Inferior parietal cortex (tissue), 1 donor: ENCODE results near the gene TNS4.
"Not testable (repeated sequence)": the region's sequence is repeated elsewhere in the genome, so short reads cannot be mapped to it uniquely, and the experiment has no call there.

ENCODE experiments used
- DNase-seq: peaks from one replicate; pipeline ENCODE4 v3.0.0-alpha.2; 2016; ENCODE audit errors: extremely low spot score

TNS4 gene

DNA sequence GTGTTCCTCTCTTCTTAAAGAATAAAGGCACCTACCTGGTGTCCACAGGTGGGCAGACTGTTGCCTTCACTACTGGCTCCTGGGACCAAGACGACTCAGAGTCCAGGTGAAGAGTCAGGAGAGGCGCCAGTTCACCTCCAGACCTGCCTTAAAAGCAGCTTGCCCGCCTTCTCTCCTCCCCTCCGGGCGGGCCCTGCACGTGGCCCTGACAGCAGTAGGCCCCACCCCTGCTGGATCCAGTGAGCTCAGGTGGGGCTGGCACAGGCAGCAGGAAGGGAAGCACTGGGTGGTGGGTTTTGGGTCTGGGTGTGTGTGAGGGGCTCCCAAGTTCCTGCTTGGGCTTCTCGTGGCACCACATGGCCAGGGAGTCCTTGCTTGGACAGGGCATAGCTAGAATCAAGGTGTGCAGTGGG is at the start of gene TNS4:
Gene TNS4, minus strand, starts transcription at position 125 of the 413 bp plus-strand sequence. CDS start 5,198 bp downstream, outside the sequence.
- DNase-seq = no peak

- no peak for DNase-seq
These were observed 49.2 kb upstream of the TNS4 start for GRCh38 chr17:40550608-40551007.

GRCh38 chr17:40548982-40549685 is 47.7 kb upstream of the TNS4 start:
- no peak for DNase-seq

- no peak for DNase-seq
These were observed 47.1 kb upstream of the TNS4 start for GRCh38 chr17:40548491-40548981.

DNA sequence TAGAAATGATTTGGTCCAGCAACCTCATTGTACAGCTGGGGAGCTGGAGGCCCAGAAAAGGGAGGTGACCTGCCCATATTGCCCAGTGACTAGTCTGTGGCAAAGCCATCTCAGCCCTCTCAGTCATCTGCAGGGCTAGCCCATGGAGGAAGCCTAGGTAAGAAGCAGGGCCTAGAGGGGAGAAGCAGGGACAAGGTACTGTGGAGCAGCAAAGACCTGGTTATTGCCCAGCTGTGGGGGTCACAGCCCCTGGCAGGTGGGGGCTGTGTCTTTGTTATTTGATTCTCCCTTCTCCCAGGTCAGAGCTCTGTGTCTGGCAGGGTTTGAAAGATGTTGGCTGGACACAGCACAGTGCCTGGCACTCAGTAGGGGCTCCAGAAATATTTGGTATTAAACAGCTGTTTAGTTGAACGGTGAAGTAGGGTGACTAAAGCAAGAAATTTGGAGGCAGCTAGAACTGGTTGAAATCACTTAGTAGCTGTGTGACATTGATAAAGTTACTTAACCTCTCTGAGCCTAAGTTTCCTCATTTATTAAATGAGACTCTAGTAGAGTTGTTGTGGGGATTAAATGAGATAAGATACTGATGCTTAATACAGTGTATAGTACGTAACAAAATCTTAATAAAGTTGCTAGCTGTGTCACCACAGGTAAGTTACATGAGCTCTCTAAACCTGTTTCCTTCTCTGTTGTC is 46.5 kb upstream of the TNS4 start:
- no peak for DNase-seq

DNA sequence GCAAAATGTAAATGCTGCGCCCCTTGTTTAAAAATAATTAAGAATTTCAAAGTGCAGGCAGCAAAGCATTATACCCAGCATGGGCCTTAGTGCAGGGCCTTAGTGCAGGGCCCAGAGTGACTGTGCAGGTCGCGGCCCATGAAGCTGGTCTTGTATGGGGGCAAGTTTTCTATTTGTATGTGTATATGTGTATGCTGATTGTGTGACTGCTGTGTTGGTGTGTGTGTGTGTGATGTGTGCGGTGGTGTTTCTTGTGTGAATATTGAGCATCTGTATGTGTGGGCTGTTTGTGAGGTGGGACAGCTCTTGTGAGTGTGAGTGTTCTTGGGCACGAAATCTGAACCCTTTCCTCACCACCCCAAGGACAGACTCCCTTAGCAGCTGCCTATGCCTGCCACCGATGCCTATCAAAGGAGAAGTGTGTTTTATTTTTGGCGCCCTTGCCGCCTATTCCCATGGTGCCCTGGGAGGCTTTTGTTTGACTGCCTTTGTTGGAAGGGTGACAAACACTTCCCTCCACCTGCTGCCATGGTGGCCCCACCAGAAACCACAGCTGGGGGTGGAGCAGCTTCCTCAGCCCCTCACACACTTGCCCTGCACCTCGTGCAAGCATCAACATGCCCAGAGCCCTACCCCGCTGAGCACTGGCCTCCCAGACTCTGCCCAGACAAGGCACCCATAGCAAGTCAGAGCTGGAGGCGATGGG is 45.8 kb upstream of the TNS4 start:
- no peak for DNase-seq

DNA sequence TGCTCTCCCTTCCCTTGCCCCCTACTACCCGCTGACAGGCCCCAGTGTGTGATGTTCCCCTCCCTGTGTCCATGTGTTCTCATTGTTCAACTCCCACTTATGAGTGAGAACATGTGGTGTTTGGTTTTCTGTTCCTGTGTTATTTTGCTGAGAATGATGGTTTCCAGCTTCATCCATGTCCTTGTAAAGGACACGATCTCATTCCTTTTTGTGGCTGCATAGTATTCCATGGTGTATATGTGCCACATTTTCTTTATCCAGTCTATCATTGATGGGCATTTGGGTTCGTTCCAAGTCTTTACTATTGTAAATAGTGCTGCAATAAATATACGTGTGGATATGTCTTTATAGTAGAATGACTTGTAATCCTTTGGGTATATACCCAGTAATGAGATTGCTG is 45.1 kb upstream of the TNS4 start:
- not testable (repeated sequence) for DNase-seq

GRCh38 chr17:40545660-40546059 is 44.2 kb upstream of the TNS4 start:
- no peak for DNase-seq

GRCh38 chr17:40542558-40543411 is 41.4 kb upstream of the TNS4 start:
- no peak for DNase-seq

DNA sequence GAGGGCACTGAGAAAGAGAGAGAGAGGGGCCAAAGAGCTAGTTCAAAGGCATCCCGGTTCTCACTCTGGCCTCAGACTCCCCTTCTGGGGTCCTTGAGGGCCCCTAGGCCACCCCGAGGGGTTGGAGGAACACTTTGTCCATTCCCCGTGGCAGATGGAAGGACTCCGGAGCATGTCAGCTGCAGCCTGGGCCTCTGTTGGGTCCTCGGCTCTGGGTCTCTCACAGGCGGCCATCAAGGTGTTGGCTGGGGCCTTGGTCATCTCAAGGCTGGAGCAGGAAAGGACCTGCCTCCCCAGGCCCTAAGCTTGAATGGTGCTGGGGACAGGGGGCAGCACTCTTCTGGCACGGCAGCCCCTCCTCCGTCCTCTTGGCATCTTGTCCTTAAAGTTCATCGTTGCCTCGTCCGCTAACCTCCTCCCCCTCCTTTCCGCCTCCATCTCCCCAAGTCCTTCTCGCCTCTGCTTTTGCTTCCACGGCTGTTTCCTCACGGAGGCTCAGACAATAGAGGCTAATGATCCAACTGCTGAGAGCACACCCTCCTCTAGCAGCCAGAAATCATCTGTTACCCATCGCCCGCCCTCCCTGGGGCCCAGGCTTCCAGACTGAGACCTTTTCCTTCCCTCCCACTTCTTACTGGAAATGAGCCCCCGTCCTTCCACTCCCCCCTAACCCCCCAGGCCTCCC is 40.6 kb upstream of the TNS4 start:
- no peak for DNase-seq

GRCh38 chr17:40541060-40541872 is 39.8 kb upstream of the TNS4 start:
- no peak for DNase-seq

DNA sequence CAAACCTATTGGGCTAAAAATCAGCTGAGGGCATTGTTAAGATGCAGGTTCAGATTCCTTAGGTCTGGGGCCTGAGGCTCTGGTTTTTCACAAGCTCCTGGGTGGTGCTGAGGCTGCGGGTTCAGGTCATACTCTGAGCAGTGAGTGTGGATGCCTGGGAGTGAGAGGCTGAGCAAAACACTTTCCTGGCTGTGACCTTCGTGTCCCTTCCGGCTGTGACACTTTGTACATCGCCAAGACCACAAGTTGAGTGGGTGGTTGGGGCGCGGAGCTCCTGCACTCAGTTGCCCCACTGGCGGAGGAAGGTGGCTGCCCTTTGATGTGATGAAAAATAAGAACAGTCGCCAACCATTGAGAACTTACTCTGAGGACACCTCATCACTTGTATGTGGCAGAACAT is 39.0 kb upstream of the TNS4 start:
- no peak for DNase-seq

- no peak for DNase-seq
These were observed 38.4 kb upstream of the TNS4 start for GRCh38 chr17:40539711-40540411.

DNA sequence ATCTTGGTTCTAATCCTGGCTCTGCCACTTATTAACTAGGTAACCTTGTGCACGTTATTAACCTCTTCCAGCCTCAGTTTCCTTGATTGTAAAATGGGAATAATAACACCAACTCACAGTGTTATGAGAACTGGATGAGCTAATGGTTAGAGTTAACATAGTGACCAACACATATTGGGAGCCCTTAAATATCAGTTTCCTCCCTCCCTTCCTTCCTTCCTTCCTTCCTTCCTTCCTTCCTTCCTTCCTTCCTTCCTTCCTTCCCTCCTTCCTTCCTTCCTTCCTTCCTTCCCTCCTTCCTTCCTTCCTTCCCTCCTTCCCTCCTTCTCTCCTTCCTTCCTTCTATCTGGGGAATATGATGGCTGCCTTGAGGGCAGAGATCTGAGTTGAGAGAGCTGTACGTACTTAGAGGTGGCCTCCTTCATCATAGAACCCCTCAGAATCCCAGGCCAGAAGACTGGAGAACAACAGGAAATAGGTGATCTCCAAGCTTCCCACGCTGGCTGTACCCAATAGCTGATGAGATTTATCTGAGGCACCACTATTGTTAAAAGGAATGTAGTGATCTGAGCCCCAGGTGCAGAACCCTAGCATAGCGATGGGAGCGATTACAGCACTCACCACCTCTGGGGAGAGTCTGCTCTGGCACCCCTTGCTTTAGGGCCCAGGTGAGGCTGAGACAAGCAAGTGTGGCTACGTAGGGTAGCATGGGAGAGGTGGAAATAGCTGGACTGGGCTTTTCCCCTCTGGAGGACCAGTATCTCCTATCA is 37.7 kb upstream of the TNS4 start:
- no peak for DNase-seq

- DNase-seq = no peak
These were observed 36.9 kb upstream of the TNS4 start for GRCh38 chr17:40538019-40538935.

GRCh38 chr17:40536295-40537171 is 35.1 kb upstream of the TNS4 start:
- DNase-seq = no peak

DNA sequence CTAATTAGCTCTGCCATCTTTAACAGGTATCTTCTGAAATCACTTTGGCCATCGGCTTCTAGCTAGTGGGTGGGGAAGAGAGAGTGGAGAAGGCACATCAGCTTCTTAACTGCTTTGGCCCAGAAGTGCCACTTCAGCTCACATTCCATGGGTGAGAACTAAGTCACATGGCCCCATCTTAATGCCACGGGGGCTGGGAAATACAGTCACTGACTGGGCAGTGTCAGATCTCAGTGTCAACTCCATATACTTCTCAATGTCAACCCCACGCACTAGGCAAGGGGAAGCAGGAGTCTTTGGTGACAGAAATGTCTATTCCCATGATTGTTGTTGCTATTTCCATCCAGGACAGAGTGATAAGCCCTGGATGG is 34.5 kb upstream of the TNS4 start:
- no peak for DNase-seq
